ENCODE results near the gene GRK2.

- no peak for TF ChIP-seq CTCF (IDR thresholded peaks at IDR 0.05)
- no peak for TF ChIP-seq POLR2A (IDR thresholded peaks at IDR 0.05)
Observed at GRCh38 chr11:67255864-67256263, 10.4 kb upstream of the GRK2 start.

Measured in vagina (tissue), 2 donors.